Stimulated activated CD8-positive, alpha-beta memory T cell treated with anti-CD3 and anti-CD28 coated beads, Interleukin-2, amount 100 ng/mL, for 1 hour (primary cell): ENCODE data around the gene LMO1.

Experiments used
- DNase-seq, 2 donors: peaks; one replicate each; pipeline ENCODE4 v3.0.0-alpha.2; 2020; ENCODE audit warnings: low read depth in 2 of 2

LMO1 gene

DNA sequence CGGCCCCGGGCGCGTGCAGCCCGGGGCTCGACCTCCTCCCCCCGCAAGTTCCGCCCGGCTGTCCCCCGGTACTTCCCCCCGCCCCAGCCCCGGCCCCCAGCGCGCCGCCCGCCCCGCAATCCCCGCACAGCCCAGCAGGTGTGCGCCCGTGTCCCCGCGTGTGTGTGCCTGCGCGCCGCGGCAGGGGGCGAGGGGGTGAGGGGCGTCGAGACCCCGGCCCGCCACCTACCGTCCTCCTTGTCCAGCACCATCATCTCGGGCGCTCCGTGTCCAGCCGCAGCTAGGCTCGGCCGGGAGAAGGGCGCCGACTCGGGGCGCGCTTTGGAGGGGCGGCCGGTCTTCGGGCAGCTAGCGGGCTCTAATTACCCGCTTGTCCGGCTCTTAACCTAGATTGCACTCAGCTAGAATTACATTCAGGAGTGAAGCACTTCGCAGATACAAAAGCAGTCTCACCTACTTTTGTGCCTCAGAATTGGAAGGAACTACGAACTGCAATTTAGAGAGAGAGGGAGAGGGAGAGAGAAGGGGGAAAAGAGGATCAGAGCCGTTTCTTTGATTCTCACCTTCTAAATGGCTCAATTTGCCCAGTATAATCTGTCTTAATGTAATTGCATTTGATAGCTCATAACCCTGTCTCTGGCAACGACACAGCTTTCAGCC lies 439 bp downstream of the LMO1 start:
- no peak for DNase-seq

DNA sequence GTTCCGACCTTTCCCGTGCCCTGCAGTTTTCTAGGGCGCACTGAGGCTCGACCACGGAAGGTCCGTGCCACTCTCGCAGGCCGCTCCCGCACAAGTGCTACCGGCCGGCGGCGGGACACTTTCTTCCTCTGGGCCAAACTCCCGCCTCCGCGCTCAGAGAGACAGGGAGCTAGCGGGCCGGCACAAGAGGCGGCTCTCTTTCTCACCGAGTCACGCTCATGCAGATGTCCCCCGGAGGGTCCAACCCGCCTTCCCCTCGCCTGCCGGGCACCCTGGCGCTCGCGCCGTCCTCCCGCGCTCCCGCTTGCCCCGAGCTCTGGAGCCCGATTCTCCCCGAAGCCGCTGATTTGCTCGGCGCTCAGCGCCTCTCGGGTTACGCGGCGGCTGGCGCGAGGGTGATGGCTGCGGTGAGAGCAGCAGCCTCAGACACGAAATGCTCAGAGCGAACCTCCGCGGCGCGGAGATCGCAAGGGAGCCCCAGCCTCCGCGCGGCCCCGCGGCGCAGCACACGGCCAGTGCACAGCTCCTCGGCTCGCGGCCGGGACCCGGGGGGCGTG lies 1.0 kb downstream of the LMO1 start:
- DNase-seq = no peak

DNA sequence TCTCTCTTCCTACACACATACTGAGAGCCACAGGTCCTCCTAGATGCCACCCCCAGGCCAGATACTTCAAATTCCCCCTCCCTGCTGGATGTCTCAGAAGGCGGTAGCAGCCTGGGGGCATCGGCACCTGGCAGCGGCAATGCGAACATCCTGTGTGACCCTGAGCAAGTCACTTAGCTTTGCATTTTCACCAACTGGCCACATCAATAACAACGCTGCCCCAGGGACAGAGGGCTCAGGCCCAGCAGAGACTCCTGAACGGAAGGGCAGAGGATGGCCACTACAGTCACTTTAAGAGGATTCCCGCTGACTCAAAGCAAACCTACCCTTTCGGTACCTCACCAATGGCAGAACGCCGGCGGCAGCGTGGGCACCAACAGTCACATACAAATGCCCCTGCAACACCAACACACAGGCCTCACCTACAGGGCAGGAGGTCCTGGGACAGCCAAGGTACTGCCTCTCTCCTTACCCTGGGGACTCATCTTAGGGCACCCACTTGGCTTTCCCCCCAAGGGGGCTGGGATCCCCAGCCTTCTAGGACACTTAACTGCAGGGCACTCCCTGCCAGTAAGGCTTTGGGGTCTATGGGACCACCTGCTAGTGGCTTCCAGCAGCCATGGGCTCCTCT lies 1.6 kb downstream of the LMO1 start:
- DNase-seq = no peak

- DNase-seq = no peak
Measured at GRCh38 chr11:8261291-8261690, 2.4 kb downstream of the LMO1 start.

DNA sequence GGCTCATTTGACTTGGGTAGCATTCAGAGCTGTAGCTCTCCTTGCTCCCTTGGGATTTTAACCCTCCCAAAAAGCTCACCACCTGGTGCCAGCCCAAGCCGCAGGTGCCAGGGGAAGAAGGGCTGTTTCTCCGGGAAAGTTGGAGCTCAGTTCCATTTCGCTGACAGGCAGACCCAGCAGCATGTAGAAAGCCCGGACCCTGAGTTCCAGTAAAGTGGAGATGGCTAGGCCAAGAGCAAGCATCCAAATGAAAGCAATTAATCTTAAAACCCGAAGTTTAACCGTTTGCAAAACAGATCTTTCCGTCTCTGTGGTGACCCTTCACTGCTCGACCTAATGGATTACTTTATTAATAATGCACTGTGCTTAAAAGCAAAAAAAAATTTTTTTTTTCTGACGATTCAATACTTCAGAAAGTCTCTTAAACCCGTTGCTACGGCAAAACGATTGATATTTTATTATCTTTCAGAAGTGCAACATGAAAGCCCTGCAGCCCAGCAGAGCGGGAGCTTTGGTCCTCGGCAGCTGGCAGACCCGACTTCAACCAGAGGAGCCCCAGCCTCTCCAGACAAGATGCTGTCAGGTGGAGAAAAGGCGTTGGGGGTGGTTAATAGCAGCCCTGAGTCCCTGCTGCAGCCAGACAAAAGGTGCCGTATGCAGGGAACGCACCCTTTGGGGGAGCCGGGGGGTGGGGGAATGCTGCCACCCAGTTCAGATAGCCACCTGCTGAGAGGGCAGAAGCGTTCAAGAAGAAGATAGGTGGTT lies 3.3 kb downstream of the LMO1 start:
- no peak for DNase-seq

GRCh38 chr11:8259306-8259959 lies 4.2 kb downstream of the LMO1 start:
- no peak for DNase-seq

- DNase-seq = no peak
Measured at GRCh38 chr11:8258784-8259183, 4.9 kb downstream of the LMO1 start.

- no peak for DNase-seq
Measured at GRCh38 chr11:8258289-8258688, 5.4 kb downstream of the LMO1 start.

DNA sequence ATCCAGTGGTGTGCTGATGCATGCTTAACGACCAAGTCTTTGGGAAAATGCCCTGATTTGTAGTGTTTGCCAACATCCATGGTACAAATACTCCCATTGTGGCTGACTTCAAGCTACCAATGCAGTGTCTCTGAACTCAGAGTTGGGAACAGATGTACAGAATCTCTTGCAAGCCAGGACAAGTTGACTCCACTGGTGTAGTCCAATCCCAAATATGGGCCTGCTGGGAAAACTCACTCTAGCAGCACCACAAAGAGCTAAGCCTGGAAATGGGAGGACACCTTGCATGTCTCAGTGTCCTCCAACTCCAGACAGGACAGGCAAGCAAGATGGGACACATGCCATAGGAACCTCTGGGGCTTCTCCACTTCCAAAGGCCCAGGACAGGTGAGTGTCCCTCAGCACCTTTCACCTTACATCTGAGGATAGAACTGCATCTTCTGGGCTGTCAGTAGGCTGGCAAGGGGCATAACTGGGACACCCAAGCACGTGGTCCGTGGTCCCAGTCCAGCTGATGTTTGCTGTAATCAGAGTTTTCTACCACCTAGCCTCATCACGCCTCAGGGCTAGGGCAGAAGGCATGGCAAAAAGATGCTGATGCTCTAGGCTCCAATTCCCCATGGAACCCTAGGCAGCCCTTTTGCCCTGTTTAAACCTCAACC lies 6.5 kb downstream of the LMO1 start:
- DNase-seq = no peak

GRCh38 chr11:8256271-8257002 lies 7.2 kb downstream of the LMO1 start:
- DNase-seq = no peak

DNA sequence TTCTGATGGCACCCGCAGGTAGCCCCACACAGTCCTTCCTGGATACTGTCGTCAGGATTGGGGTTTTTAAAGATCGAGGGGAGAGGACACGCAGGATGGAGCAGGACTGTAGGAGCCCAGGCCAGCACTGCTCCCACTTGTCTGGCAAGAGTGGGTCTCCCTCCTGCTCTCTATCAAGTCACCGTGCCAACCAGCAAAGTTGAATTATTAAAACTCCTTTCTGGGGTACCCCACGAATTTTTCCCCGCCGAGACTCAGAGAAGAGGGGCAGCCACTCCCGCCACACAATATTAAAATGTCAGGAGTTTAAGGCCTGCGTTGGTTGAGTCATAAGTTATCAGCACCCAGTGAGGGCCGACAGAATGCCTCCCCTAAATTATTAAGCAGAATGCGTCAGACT lies 10.1 kb downstream of the LMO1 start:
- no peak for DNase-seq

DNA sequence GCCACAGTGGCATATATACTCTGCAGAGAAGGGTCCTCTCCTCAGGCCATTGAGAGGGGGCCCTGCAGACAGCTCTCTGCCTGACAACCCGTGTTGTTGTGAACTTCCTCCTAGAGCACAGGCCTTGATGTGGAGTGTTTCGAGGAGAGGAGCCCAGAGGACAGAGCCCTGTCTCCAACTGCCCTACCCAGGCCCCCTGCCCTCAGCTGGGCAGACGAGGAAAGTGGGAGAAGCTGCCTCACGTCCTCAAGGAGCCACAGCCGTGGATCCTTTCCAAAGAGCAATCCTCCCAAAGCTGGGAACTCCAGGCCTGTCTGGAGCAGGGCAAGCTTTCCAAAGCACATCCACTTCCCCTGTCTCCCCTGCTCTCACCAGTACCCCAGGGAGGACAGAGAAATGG lies 10.7 kb downstream of the LMO1 start:
- no peak for DNase-seq

- no peak for DNase-seq
Measured at GRCh38 chr11:8252388-8252787, 11.3 kb downstream of the LMO1 start.

DNA sequence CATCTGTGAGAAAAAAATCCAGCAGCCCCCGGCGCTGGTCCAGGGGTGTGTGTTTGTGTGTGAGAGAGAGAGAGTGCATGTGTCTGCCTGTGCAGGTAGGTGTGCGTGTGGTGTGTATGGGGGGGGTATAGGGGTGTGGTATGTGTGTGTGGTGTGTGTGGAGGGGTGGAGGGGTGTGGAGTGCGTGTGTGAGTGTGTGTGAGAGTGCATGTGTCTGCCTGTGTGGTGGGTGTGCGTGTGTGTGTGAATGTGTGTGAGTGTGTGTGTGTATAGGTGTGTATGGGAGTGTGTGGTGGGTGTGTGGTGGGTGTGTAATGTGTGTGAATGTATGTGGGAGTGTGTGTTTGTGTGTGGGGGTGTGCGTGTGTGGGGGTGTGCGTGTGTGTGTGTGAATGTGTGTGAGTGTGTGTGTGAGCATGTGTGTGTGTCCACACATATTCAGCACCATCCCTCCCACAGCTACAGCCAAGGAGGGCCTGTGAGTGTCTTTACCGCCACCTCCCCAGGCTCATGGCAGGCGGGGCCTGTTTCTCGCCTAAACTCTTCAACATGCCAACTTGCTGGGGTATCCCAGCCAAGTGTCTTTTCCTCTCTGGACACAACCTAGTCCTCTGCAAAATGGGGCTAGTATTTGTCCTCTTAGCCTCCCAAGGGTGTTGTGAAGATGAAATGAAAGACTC lies 11.9 kb downstream of the LMO1 start:
- DNase-seq = no peak

- no peak for DNase-seq
Measured at GRCh38 chr11:8250981-8251615, 12.6 kb downstream of the LMO1 start.

- DNase-seq = no peak
Measured at GRCh38 chr11:8250434-8250833, 13.2 kb downstream of the LMO1 start.

- no peak for DNase-seq
Measured at GRCh38 chr11:8249482-8249881, 14.2 kb downstream of the LMO1 start.

DNA sequence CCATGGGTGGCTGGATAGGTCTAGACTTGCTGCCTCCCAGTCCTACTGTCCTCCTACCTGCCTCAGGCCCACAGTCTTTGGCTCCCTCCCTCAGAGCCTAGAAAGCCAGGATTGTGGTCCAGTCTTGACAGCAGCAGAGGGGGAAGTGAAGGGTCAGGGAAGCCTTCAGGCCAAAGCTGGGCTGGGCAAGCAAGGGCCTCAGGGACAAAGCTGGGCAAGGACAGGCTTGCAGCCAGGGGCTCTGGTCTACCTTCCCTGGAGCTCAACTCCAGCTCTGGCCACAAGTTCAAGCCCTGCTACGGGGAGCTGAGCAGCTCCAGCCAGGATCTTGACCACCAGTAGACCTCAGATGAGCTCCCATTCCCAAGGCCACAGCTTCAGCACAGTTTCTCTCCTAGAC lies 14.9 kb downstream of the LMO1 start:
- DNase-seq = no peak

DNA sequence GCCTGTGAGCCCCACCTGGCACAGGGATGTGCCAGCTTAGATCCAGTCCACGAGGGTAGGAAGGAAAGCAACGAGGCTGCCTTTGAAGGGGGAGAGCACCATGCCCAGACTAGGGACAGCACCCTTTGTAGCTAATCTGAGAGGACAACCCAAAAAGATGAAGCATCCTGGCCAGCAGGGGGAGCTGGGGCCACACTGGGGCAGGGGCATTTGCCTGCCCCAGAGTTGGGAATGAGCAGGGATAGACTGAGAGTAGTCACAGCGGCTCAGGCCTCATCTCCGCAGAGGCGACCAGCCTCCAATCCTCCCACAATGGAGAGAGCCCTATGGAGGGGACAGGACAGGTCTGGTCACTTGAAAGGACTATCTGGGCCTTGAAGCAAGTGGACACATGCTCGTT lies 16.4 kb downstream of the LMO1 start:
- DNase-seq = no peak

GRCh38 chr11:8243458-8243857 lies 20.2 kb downstream of the LMO1 start:
- no peak for DNase-seq
